Vagina (tissue), 2 donors: ENCODE data around the gene GALNT7. TPM values are rescaled to one million over a fixed set of nuclear protein-coding genes. Genes with fewer than 3 reads are reported as not detected.

Experiments used
- DNase-seq, 2 donors: peaks; one replicate each; pipeline ENCODE4 v3.0.0-alpha.2; 2017; ENCODE audit errors: extremely low spot score in 2 of 2
- H3K27ac ChIP-seq: fragments of 200-600 bp; sonication (generic); one replicate; pipeline ENCODE4 v1.5.1; 2019
- H3K27me3 ChIP-seq: fragments of 200-600 bp; sonication (generic); one replicate; pipeline ENCODE4 v1.5.1; 2019
- H3K36me3 ChIP-seq, 2 donors: fragments of 200-600 bp; sonication (generic); one replicate each; pipeline ENCODE4 v1.5.1; 2017 to 2019
- H3K4me1 ChIP-seq: fragments of 200-600 bp; sonication (generic); one replicate; pipeline ENCODE4 v1.5.1; 2019
- H3K4me3 ChIP-seq, 2 donors: fragments of 200-600 bp; sonication (generic); 1 replicate in 1 of 2; 2 replicates in 1 of 2; pipeline ENCODE4 v1.5.1; 2016 to 2019
- H3K9me3 ChIP-seq: fragments of 200-600 bp; sonication (generic); one replicate; pipeline ENCODE4 v1.5.1; 2019
- POLR2A ChIP-seq, 2 donors: fragments of 450-650 bp; IDR thresholded peaks; one replicate each; pipeline ENCODE4 v1.6.1; 2017; ENCODE audit warnings: antibody characterized with exemption in 2 of 2, mild to moderate bottlenecking in 2 of 2, moderate library complexity in 2 of 2
- POLR2AphosphoS5 ChIP-seq, 2 donors: sonication (generic); formaldehyde crosslinking; IDR thresholded peaks; one replicate each; pipeline ENCODE4 v1.9.0; 2017; ENCODE audit warnings: antibody characterized with exemption in 2 of 2, mild to moderate bottlenecking in 2 of 2, low read depth in 1 of 2; ENCODE audit not compliant: insufficient read depth in 1 of 2
- intact Hi-C: fragments of 100-400 bp; cut with DNase I; formaldehyde crosslinking; loops from one replicate; pipeline ENCODE4 v1.15.1; 2023
- total RNA-seq: library from RNA; depleted of rRNA; stranded (reverse); fragments of >200 nt; gene quantifications from one replicate; pipeline ENCODE4 v1.2.3, GENCODE V29; 2016
- TF ChIP-seq, protein P1 (sequence below), 3 experiments: fragments of 450-650 bp in 2 of 3; fragments of 200-600 bp in 1 of 3; sonication (generic) in 1 of 3; IDR thresholded peaks; one replicate each; pipeline ENCODE4 v1.5.1; 2017 to 2019; ENCODE audit warnings: antibody characterized with exemption in 3 of 3, mild to moderate bottlenecking in 2 of 3, moderate library complexity in 2 of 3

GALNT7 gene
- total RNA-seq, 1 donor from 2014 or later: 9.1 TPM

DNA sequence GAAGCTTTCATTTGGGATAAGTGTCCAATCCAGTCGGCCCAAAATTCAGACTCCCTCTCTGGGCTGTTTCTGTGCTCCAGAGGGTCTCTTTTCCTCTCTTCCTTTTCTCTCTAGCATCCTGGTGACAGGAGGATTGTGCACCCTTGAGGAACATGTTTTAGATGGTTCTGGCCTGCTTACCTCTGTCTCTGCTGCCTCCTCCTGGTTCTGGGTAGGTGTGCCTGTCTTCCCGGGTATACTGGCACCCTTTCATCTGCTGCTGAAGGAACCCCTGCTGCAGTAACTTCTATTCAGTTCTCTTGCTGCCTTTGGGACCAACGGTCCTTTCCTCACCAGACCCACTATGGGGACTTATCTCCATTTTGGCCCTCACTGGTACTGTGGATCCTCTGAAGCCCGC is 112.4 kb downstream of the GALNT7 start:
- Histone ChIP-seq H3K4me3 (no peak overlapping the region), H3K9me3 (no peaks in the 10 kb centered on the region), H3K36me3 (no peaks in the 10 kb centered on the region), H3K27ac (no peak overlapping the region), H3K4me1 (no peaks in the 10 kb centered on the region), H3K27me3 (no peaks in the 10 kb centered on the region)
- no peak for DNase-seq
- intact Hi-C loops: no loop called here
- TF ChIP-seq POLR2A (IDR thresholded peaks at IDR 0.05) (no peak), POLR2AphosphoS5 (IDR thresholded peaks at IDR 0.05; ENCODE audit: insufficient read depth in 1 of 2, low read depth in 1 of 2) (no peak)
- TF ChIP-seq, protein P1, sequence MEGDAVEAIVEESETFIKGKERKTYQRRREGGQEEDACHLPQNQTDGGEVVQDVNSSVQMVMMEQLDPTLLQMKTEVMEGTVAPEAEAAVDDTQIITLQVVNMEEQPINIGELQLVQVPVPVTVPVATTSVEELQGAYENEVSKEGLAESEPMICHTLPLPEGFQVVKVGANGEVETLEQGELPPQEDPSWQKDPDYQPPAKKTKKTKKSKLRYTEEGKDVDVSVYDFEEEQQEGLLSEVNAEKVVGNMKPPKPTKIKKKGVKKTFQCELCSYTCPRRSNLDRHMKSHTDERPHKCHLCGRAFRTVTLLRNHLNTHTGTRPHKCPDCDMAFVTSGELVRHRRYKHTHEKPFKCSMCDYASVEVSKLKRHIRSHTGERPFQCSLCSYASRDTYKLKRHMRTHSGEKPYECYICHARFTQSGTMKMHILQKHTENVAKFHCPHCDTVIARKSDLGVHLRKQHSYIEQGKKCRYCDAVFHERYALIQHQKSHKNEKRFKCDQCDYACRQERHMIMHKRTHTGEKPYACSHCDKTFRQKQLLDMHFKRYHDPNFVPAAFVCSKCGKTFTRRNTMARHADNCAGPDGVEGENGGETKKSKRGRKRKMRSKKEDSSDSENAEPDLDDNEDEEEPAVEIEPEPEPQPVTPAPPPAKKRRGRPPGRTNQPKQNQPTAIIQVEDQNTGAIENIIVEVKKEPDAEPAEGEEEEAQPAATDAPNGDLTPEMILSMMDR (IDR thresholded peaks at IDR 0.05): no peak

DNA sequence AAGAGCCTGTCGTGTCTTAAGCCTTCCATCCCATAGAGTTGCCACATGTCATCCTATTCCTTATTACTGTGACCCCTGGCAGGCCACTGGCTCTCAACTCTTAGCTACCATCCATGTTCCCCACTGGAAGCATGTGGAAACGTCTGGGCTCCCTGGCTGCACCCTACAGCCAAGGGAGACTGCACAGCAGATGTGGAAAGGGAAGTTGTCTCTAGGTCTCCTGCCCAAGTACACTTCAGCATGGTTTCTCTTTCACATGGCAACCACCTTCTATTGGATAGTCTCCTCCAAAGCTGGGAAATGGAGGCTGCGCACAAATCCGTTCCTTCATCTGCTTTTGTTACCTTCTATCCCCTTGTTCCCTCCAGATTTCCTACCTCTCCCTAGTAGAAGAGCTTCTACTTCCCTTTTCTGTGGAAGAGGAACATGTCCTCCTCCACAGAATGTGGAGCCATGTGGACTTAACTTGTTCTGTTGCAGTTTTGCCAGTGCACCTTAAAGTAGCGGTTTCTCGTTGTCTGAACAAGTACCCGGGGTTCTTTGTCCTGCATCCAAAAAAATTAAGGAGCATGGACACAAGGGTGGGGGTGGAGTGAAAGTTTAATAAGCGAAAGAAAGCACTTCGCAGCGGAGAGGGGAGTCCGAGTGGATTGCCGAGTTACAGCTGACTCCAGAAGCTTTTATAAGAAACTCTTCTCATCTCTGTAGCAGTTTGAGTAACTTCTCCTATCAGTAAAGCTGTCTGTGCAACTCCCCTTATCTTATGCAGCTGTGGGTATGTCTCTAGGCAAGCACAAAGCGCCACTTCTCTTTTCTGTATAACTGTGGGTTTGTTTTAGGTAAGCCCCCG is 113.0 kb downstream of the GALNT7 start:
- no peaks in the 10 kb centered on the region for H3K4me1 ChIP-seq
- H3K4me3 ChIP-seq: no peak overlapping the region
- peaks cover 4% of the 10 kb centered on the region for H3K9me3 ChIP-seq
- no peaks in the 10 kb centered on the region for H3K27me3 ChIP-seq
- H3K27ac ChIP-seq: no peak overlapping the region
- no peak for DNase-seq
- H3K36me3 ChIP-seq: no peaks in the 10 kb centered on the region
- TF ChIP-seq POLR2A (IDR thresholded peaks at IDR 0.05) (no peak), POLR2AphosphoS5 (IDR thresholded peaks at IDR 0.05; ENCODE audit: insufficient read depth in 1 of 2, low read depth in 1 of 2) (no peak)
- TF ChIP-seq, protein P1 (IDR thresholded peaks at IDR 0.05): no peak
- intact Hi-C loops: no loop called here

DNA sequence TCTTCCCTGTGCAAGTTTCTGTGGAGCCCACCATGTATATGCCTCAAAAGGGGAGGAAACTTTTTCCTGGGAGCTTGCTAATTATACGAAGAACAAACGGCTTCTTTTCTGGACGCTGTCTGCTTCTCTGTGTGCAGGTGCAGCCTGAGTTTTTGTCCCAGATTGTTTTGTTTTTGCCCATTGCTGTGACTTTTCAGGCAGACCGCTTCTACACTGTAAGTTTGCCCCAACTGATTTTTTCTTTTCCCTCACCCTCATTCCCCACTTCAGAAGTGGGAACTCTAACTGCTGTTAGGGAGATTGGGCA is 113.6 kb downstream of the GALNT7 start:
- Histone ChIP-seq H3K4me3 (no peak overlapping the region), H3K4me1 (no peaks in the 10 kb centered on the region), H3K9me3 (peaks cover 7% of the 10 kb centered on the region), H3K27me3 (no peaks in the 10 kb centered on the region), H3K36me3 (no peaks in the 10 kb centered on the region), H3K27ac (no peak overlapping the region)
- DNase-seq: no peak
- TF ChIP-seq POLR2AphosphoS5 (IDR thresholded peaks at IDR 0.05; ENCODE audit: insufficient read depth in 1 of 2, low read depth in 1 of 2) (no peak), POLR2A (IDR thresholded peaks at IDR 0.05) (no peak)
- TF ChIP-seq, protein P1 (IDR thresholded peaks at IDR 0.05): no peak
- intact Hi-C loops: no loop called here

DNA sequence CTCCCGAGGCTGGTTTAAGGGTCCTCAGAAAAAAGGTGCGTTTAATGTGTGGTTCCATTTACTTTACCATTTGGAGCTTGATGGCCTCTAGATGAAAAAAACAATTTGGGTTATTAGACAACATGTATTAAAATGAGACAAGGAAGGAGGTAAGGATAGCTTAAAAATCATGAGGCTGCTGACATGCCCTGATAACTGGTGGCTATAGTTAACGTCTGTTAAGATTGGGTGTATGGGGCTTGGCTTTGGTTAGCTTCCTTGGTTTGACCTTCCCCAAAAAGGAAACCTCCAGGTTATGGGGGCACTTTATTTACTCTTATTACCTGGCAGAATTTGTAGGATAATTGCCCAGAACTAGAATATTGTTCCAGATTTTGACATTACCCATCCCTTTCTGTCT is 114.0 kb downstream of the GALNT7 start:
- Histone ChIP-seq H3K4me3 (no peak overlapping the region), H3K9me3 (peaks cover 11% of the 10 kb centered on the region)
- intact Hi-C loops: no loop called here

DNA sequence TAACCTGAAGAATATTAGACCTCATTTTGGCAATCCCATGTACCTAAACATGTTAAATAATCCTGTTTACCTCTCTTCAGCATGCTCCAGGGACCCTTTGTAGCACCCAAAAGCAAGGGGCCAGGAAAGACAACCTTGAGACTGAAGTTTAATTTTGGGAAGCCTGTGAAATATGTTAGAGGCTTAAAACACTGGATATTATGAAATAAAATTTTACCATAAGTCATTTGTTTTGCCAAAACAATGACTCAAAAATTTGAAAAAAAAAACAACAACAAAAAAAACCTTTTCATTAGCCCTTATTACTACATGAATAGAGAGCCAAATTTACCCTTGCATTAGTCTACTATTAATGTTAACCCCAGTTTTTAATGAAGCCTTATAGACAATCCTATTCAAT is 115.9 kb downstream of the GALNT7 start:
- no peaks in the 10 kb centered on the region for H3K27me3 ChIP-seq
- no peaks in the 10 kb centered on the region for H3K36me3 ChIP-seq
- H3K9me3 ChIP-seq: peaks cover 12% of the 10 kb centered on the region
- DNase-seq: no peak
- TF ChIP-seq, protein P1 (IDR thresholded peaks at IDR 0.05): no peak
- TF ChIP-seq POLR2AphosphoS5 (IDR thresholded peaks at IDR 0.05; ENCODE audit: insufficient read depth in 1 of 2, low read depth in 1 of 2): no peak
- no peak for TF ChIP-seq POLR2A (IDR thresholded peaks at IDR 0.05)
- no peaks in the 10 kb centered on the region for H3K4me1 ChIP-seq
- H3K4me3 ChIP-seq: no peak overlapping the region
- H3K27ac ChIP-seq: no peak overlapping the region
- intact Hi-C loops: no loop called here

More for the DNA sequence above, 114.0 kb downstream of the GALNT7 start:
- DNase-seq: no peak
- H3K27ac ChIP-seq: no peak overlapping the region
- TF ChIP-seq POLR2AphosphoS5 (IDR thresholded peaks at IDR 0.05; ENCODE audit: insufficient read depth in 1 of 2, low read depth in 1 of 2): no peak
- TF ChIP-seq, protein P1 (IDR thresholded peaks at IDR 0.05): no peak
- TF ChIP-seq POLR2A (IDR thresholded peaks at IDR 0.05): no peak
- H3K4me1 ChIP-seq: no peaks in the 10 kb centered on the region
- H3K27me3 ChIP-seq: no peaks in the 10 kb centered on the region
- no peaks in the 10 kb centered on the region for H3K36me3 ChIP-seq
